Limb (tissue), 2 donors: ENCODE data around the gene KIF1B.
"Not testable (repeated sequence)": the region's sequence is repeated elsewhere in the genome, so short reads cannot be mapped to it uniquely, and the experiment has no call there.

Experiments used
- DNase-seq, 2 donors: peaks; one replicate each; pipeline ENCODE4 v3.0.0-alpha.2; 2016; ENCODE audit errors: extremely low spot score in 2 of 2

KIF1B gene

DNA sequence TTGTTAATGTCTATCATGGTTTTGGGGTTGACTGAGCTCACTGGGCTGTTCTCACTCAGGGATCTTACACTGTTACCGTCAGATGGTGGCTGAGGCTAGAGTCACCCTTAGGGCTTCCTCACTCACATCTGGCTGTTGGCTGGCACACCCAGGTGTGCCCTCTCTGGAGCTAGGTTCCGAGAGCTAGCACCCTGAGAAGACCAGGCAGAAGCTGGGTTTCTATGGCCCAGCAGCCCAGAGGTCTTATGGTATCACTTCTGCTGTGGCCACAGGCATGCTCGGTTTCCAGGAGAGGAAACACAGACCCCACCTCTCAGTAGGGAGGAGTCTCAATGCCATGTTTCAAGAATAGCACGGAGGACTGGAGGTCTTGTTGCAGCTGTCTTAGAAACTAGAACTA lies 20.7 kb upstream of the KIF1B start:
- DNase-seq, result no peak

GRCh38 chr1:10192263-10192662 lies 18.1 kb upstream of the KIF1B start:
- DNase-seq, result no peak

- no peak for DNase-seq
Measured at GRCh38 chr1:10193288-10193687, 17.1 kb upstream of the KIF1B start.

- DNase-seq, result no peak
Measured at GRCh38 chr1:10195570-10195969, 14.8 kb upstream of the KIF1B start.

- peak; percentile 30 to 46 for DNase-seq
Measured at GRCh38 chr1:10196976-10197375, 13.4 kb upstream of the KIF1B start.

GRCh38 chr1:10200620-10201019 lies 9.8 kb upstream of the KIF1B start:
- no peak for DNase-seq

- DNase-seq, result no peak
Measured at GRCh38 chr1:10204003-10204642, 6.2 kb upstream of the KIF1B start.

DNA sequence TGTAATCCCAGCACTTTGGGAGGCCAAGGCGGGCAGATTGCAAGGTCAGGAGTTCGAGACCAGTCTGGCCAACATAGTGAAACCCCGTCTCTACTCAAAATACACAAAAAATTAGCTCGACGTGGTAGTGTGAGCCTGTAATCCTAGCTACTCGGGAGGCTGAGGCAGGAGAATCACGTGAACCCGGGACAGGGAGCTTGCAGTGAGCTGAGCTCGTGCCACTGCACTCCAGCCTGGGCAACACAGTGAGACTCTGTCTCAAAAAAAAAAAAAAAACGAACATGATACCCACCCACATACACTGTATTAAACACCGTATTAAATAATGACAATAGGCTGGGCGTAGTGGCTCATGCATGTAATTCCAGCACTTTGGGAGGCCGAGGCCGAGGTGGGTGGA lies 5.2 kb upstream of the KIF1B start:
- DNase-seq, result not testable (repeated sequence)

GRCh38 chr1:10207810-10208209 lies 2.6 kb upstream of the KIF1B start:
- no peak for DNase-seq

DNA sequence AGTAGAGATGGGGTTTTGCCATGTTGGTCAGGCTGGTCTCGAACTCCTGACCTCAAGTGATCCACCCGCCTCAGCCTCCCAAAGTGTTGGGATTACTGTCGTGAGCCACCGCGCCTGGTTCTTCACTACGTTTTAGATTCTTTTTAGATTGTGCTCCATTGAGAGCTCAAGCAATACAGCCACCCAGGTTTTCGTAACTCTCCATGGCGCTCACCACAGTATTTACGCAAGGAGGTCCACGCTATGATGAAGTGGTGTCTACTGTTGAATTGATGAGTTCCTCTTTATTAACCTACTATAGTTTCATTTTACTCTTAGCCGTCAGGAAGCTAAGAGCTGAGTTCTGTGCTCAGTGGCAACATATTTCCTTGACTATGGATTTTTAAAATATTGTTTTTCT lies 1.8 kb upstream of the KIF1B start:
- no peak for DNase-seq

DNA sequence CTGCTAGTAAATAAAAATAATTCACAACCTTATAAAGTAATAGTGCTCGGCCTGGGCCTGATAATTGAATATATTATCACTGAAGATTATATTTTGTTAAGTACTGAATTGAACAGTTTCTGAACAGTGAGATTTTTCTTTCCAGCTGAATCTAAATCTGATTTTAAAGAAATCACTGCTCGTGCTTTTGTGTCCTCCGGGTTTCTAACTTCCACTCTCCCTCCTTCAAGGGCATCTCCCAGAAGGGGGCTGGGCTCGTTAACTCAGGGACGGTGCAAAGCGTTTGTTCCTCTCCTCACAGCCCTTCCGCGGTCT lies 823 bp upstream of the KIF1B start:
- DNase-seq, result no peak

DNA sequence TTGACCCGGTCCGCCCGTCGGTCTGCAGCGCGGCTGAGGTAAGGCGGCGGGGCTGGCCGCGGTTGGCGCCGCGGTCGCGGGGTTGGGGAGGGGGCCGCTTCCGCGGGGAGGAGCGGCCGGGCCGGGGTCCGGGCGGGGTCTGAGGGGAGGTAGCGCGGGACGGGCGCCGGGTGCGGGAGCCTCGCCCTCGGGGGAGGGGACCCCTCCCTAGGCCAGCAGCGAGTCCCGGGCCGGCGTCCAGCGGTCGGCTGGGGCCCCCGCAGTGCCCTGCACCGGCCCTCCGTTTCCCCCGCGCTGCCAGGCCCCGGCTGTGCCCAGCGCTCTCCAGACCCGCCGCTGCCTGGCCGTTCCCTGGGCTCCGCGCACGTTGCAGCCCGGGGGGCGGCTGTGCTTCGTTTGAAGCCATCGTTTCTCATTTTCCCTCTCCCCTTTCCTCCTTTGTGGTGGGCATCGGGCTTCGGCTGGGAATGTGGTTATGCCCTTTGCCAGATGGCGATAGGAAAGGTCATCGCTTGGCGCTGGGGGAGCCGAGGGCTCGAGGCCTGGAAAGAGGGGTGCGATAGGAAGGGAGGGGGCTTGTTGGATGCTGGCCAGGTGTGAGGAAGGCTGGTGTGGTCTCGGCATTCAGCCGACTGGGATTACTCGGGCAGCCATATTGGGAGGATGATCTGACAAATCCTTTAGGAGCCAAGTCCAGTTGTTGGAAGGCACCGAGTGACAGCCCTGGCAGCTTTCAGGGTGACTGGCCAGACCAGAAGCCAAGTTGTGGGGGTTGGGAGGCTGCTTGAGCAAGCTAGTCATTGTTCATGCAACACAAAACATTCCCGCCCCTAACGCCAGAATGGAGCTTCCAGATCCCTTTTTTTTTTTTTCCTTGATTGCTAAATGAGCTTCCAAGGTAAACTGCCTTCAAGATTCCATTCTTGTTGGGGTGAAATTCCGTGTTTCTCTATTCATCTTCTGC lies 753 bp downstream of the KIF1B start:
- peak; percentile 66 to 87 for DNase-seq

DNA sequence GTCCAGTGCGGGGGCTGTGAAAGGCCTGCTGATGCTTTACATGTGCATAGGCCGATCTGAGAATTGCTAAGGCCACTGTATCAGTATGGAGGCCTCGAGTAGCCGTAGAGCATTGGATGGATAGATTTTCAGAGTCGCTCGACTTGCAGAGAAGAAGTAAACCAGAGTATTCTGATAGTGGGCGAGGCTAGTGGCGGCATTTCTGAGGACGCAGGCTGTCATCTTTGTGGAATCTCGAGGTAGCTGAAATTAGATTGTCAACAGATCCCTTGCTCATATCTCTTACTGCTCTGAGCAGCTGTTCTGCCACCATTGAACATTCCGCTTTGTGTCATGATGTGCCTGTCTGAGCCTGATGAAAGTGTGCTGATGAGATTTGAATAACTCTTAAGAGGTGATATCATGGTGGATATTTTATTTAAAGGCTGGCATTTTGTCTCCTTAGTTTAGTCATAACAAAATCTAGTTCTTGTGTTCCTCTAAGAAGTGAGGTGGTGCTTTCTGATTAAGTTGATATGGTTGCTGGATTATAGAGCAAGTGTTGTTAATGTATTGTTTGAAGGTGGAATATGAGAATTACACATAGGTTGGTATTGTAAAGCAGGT lies 1.5 kb downstream of the KIF1B start:
- peak; percentile 44 to 68 for DNase-seq

DNA sequence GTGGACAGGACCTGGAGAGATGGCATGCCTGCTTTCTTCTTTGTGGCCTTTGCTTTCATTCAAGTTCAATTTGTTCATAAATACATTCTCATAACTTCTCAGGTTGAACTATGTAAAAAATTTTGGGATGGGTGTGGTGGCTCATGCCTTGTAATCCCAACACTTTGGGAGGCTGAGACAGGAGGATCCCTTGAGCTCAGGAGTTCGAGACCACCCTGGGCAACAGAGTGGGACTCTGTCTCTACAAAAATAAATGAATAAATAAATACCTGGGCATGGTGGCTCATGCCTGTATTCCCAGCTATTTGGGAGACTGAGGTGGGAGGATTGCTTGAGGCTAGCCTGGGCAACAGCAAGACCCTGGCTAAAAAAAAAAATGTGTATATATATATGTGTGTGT lies 2.1 kb downstream of the KIF1B start:
- no peak for DNase-seq

DNA sequence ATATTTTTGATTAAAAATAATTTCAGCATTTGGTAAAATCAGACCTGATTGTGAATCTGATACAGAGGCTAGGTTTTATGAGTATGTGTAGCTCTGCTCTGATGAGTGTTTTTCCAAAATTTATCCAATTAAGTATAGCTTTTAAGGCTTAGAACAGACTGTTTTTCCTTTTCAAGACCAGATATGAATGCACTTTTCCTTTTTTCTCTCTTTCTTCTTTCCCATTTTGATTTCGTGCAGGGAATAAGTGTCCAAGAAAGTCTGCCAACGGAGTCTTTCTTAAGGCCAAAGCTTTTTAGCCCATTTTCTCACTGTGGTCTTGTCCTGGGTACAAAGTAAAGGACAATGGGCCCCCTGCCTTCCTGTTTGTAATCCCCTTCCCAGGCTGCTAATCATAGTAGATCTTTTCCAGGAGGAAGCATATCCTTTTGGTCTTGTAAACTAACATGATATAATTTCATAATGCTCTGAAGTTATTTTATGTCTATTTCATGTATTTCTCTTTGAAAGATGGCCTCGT lies 2.9 kb downstream of the KIF1B start:
- no peak for DNase-seq

- DNase-seq, result no peak
Measured at GRCh38 chr1:10216090-10216749, 5.8 kb downstream of the KIF1B start.

DNA sequence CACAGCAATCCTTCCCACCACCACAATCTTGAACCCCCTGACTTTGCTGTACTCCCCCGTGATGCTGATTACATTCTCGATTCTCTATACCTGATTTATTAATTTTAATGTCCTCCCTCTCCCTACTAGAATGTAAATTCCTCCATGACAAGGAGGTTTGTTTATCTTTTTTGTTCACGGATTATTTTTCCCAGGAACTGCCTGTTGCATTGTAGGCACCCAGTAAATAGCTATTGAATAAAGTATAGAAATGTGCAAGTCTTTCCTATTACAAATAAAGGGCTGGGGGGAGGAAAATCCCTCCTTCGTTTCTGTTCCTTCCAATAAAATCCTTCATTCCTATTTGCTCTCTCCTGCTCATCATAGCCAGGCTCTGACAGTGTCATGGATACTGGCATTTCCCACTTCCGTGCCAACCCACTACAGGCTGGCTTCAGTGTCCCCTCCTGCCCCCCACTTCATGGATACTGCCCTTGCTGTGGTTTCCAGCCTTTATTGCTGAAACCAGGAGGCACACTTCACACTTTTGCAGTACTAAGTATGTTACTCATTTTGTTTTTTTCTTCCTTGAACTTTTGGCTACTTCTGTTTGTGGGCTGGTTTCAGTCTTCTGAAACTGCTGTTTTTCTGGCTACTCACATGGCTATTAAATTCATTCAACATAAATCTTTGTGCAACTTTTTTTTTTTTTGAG lies 7.5 kb downstream of the KIF1B start:
- DNase-seq, result no peak

- no peak for DNase-seq
Measured at GRCh38 chr1:10220200-10220599, 9.8 kb downstream of the KIF1B start.

GRCh38 chr1:10220657-10221056 lies 10.3 kb downstream of the KIF1B start:
- not testable (repeated sequence) for DNase-seq

- no peak for DNase-seq
Measured at GRCh38 chr1:10225573-10225972, 15.2 kb downstream of the KIF1B start.

DNA sequence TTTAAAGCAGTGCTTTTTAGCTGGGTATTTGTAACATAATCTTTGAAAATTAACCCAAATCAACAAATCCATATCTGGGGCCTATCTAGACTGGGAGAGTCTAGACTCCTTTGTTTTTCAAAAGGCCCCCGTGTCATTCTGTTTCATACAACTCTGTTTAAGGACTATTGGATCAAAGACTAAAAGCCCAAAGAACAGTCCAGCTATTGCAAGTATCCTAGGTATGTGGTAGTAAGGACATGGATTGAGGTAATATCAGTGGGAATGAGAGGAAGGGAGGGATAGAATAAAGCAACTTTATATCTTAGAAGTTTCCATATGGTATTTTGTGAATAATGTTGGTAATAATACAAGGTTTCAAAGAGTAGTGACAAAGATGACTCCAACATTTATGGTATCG lies 18.2 kb downstream of the KIF1B start:
- no peak for DNase-seq
